ENCODE results near the gene SGCD.

- TF ChIP-seq TAF1 (IDR thresholded peaks at IDR 0.05; ENCODE audit: low read depth, low read length) (no peak), POLR2A (IDR thresholded peaks at IDR 0.05; ENCODE audit: low read depth, low read length) (no peak), POLR2AphosphoS5 (IDR thresholded peaks at IDR 0.05; ENCODE audit: low read depth, low read length) (no peak), PAX5 (IDR thresholded peaks at IDR 0.05; ENCODE audit: insufficient read depth, low read length, severe bottlenecking) (no peak)
These were observed 34.6 kb downstream of the SGCD start for GRCh38 chr5:156361436-156362109.

All from GM12891 (cell line).